B cell (primary cell): ENCODE data around the gene TMEM132D. TPM values are rescaled to one million over a fixed set of nuclear protein-coding genes. Genes with fewer than 3 reads are reported as not detected.

Experiments
- ATAC-seq: fragments of 200-7000 bp; cut with Tn5 transposase; one replicate; pipeline ENCODE4 v1.10.0; 2021; ENCODE audit warnings: low read depth, mild to moderate bottlenecking, moderate number of reproducible peaks, moderate library complexity
- CTCF ChIA-PET: fragments of 350-600 bp; sonication (Branson Sonifier 250); formaldehyde crosslinking; loops from one replicate; lab custom pipeline; 2021; ENCODE audit warnings: antibody characterized with exemption, inconsistent platforms; lab: Charles Lee
- POLR2A ChIA-PET: fragments of 350-600 bp; sonication (Branson Sonifier 250); formaldehyde crosslinking; loops from one replicate; lab custom pipeline; 2021; ENCODE audit warnings: antibody characterized with exemption; lab: Charles Lee
- DNase-seq: peaks from one replicate; pipeline ENCODE4 v3.0.0; 2013
- H2AFZ ChIP-seq: 2 replicates; pipeline ENCODE4 v1.6.1; 2012; ENCODE audit warnings: mild to moderate bottlenecking, low read depth, low read length; ENCODE audit not compliant: insufficient read depth, poor library complexity, severe bottlenecking
- H3K27ac ChIP-seq, 2 donors: 1 replicate in 1 of 2; 2 replicates in 1 of 2; pipeline ENCODE4 v1.5.1; 2012 to 2013; ENCODE audit warnings: low read length in 2 of 2, mild to moderate bottlenecking in 2 of 2, moderate library complexity in 1 of 2
- H3K27me3 ChIP-seq, 4 experiments: fragments of 200-600 bp in 1 of 4; sonication (generic) in 1 of 4; replicated peaks in 1 of 4; 1 replicate in 2 of 4; 2 replicates in 2 of 4; pipeline versions ENCODE4 v1.6.1 to v1.7.0; 2013 to 2016; ENCODE audit warnings: low read length in 3 of 4, mild to moderate bottlenecking in 2 of 4, mixed read lengths in 1 of 4, moderate library complexity in 1 of 4; ENCODE audit not compliant: insufficient read depth in 4 of 4, control insufficient read depth in 3 of 4; ENCODE audit errors: control extremely low read depth in 1 of 4
- H3K36me3 ChIP-seq, 2 experiments: replicated peaks in 1 of 2; 1 replicate in 1 of 2; 2 replicates in 1 of 2; pipeline versions ENCODE4 v1.6.1 to v1.7.1; 2013; ENCODE audit warnings: low read length in 1 of 2; ENCODE audit not compliant: insufficient read depth in 2 of 2, control insufficient read depth in 1 of 2; ENCODE audit errors: control extremely low read depth in 1 of 2, extremely low read depth in 1 of 2
- H3K4me1 ChIP-seq, 2 donors: fragments of 200-600 bp in 1 of 2; sonication (generic) in 1 of 2; 1 replicate in 1 of 2; 2 replicates in 1 of 2; pipeline versions ENCODE4 v1.5.1 to v1.6.1; 2013 to 2017; ENCODE audit warnings: low read length in 2 of 2; ENCODE audit not compliant: control insufficient read depth in 2 of 2, insufficient read depth in 2 of 2
- H3K4me2 ChIP-seq: replicated peaks from 2 replicates; pipeline ENCODE3; 2012; ENCODE audit warnings: mild to moderate bottlenecking, low read depth, low read length; ENCODE audit not compliant: poor library complexity, severe bottlenecking
- H3K4me3 ChIP-seq, 5 experiments: fragments of 200-600 bp in 1 of 5; sonication (generic) in 1 of 5; 1 replicate in 3 of 5; 2 replicates in 2 of 5; pipeline versions ENCODE4 v1.5.1 to v1.7.0; 2011 to 2016; ENCODE audit warnings: low read length in 4 of 5, mild to moderate bottlenecking in 4 of 5, low read depth in 2 of 5, control low read depth in 1 of 5, moderate library complexity in 1 of 5; ENCODE audit not compliant: insufficient read depth in 1 of 5; ENCODE audit errors: control extremely low read depth in 1 of 5, extremely low read depth in 1 of 5
- H3K79me2 ChIP-seq: fragments of 200-600 bp; sonication (generic); one replicate; pipeline ENCODE4 v1.6.0; 2016; ENCODE audit warnings: low read length; ENCODE audit not compliant: control insufficient read depth, insufficient read depth
- H3K9ac ChIP-seq: fragments of 200-600 bp; sonication (generic); 2 replicates; pipeline ENCODE4 v1.6.1; 2017; ENCODE audit warnings: mild to moderate bottlenecking, low read length, moderate library complexity
- H3K9me3 ChIP-seq, 3 donors: one replicate each; pipeline versions ENCODE4 v1.6.1 to v1.7.1; 2013; ENCODE audit warnings: low read length in 2 of 3; ENCODE audit not compliant: control insufficient read depth in 2 of 3, insufficient read depth in 1 of 3; ENCODE audit errors: control extremely low read depth in 1 of 3
- H4K20me1 ChIP-seq: 2 replicates; pipeline ENCODE4 v1.6.0; 2012; ENCODE audit warnings: mild to moderate bottlenecking, low read length; ENCODE audit not compliant: insufficient read depth, control insufficient read depth, poor library complexity, severe bottlenecking
- H3K27ac Mint-ChIP-seq: one replicate; pipeline ENCODE4 v1.8.0; 2021; ENCODE audit warnings: mixed read lengths
- H3K27me3 Mint-ChIP-seq: one replicate; pipeline ENCODE4 v1.8.0; 2021; ENCODE audit warnings: mixed read lengths
- H3K4me1 Mint-ChIP-seq: one replicate; pipeline ENCODE4 v1.8.0; 2021; ENCODE audit warnings: mixed read lengths
- H3K4me3 Mint-ChIP-seq: one replicate; pipeline ENCODE4 v1.8.0; 2021; ENCODE audit warnings: mixed read lengths
- H3K9me3 Mint-ChIP-seq: one replicate; pipeline ENCODE4 v1.8.0; 2022; ENCODE audit warnings: mixed read lengths; ENCODE audit not compliant: insufficient read depth
- CTCF ChIP-seq: fragments of 200-600 bp; IDR thresholded peaks from one replicate; pipeline ENCODE4 v1.8.0; 2022; ENCODE audit warnings: antibody characterized with exemption, mild to moderate bottlenecking
- EZH2 ChIP-seq: IDR thresholded peaks from 2 replicates; pipeline ENCODE4 v1.6.1; 2012; ENCODE audit warnings: borderline replicate concordance, low read depth, mild to moderate bottlenecking, moderate library complexity, low read length; ENCODE audit not compliant: insufficient read depth, poor library complexity, severe bottlenecking
- WGBS: methylation state at CpG from one replicate; pipeline ENCODE4 v1.1.5; 2013; ENCODE audit warnings: missing lambda C conversion rate; ENCODE audit not compliant: insufficient coverage; 5-methylcytosine and 5-hydroxymethylcytosine counted together
- intact Hi-C: fragments of 100-400 bp; cut with micrococcal nuclease; formaldehyde crosslinking; loops from one replicate; pipeline ENCODE4 v1.10.0; 2022
- polyA plus RNA-seq: library from polyadenylated mRNA; depleted of rRNA; stranded (reverse); fragments of >200 nt; gene quantifications from 2 replicates; pipeline ENCODE4 v1.2.3, GENCODE V29; 2012
- total RNA-seq, 2 donors: library from RNA; stranded (reverse); fragments of 120-200 nt in 1 of 2; gene quantifications; 1 replicate in 1 of 2; 2 replicates in 1 of 2; pipeline versions ENCODE4 v1.2.3 to v1.2.4, GENCODE V29; 2013 to 2022

TMEM132D gene
- total and polyA plus RNA-seq, 2 donors (not counting 1 experiment from before 2014, with no cell fraction given), result not detected

GRCh38 chr12:129675496-129675895, 228.3 kb downstream of the TMEM132D start:
- no peaks in the 10 kb centered on the region for H3K27me3 ChIP-seq
- CTCF ChIA-PET, result no interaction called here
- Mint-ChIP-seq H3K27me3 (no peaks in the 10 kb centered on the region), H3K9me3 (peaks cover 3% of the 10 kb centered on the region), H3K27ac (no peak overlapping the region), H3K4me3 (no peak overlapping the region), H3K4me1 (no peaks in the 10 kb centered on the region)
- no peaks in the 10 kb centered on the region for H3K36me3 ChIP-seq
- 92% methylated on average over 1 of the region's 4 CpGs for WGBS
- H3K4me3 ChIP-seq, result no peak overlapping the region
- no peak overlapping the region for H3K27ac ChIP-seq
- TF ChIP-seq EZH2, result no peak
- TF ChIP-seq CTCF, result no peak
- no peak overlapping the region for H3K9ac ChIP-seq
- DNase-seq (no peak), ATAC-seq (no peak)
- no peaks in the 10 kb centered on the region for H3K4me1 ChIP-seq
- no peaks in the 10 kb centered on the region for H4K20me1 ChIP-seq
- POLR2A ChIA-PET, result no interaction called here
- H3K9me3 ChIP-seq, result peaks cover 0 to 12% (median 0%) of the 10 kb centered on the region in 3 donors
- H3K4me2 ChIP-seq, result no peak overlapping the region
- intact Hi-C loops, result no loop called here
- H2AFZ ChIP-seq, result no peak overlapping the region
- no peaks in the 10 kb centered on the region for H3K79me2 ChIP-seq

- WGBS, result 85% methylated on average over 3 of the region's 5 CpGs
- no peaks in the 10 kb centered on the region for H3K79me2 ChIP-seq
- ATAC-seq, result no peak
- no peaks in the 10 kb centered on the region for H3K27me3 ChIP-seq
- Mint-ChIP-seq H3K9me3 (peaks cover 3% of the 10 kb centered on the region), H3K27me3 (no peaks in the 10 kb centered on the region), H3K4me1 (no peaks in the 10 kb centered on the region), H3K4me3 (no peak overlapping the region), H3K27ac (no peak overlapping the region)
- H3K36me3 ChIP-seq, result no peaks in the 10 kb centered on the region
- ChIA-PET POLR2A (no interaction called here), CTCF (no interaction called here)
- H2AFZ ChIP-seq, result no peak overlapping the region
- no peak overlapping the region for H3K4me3 ChIP-seq
- TF ChIP-seq EZH2 (no peak), CTCF (no peak)
- DNase-seq, result no peak
- H3K4me1 ChIP-seq, result no peaks in the 10 kb centered on the region
- no peak overlapping the region for H3K27ac ChIP-seq
- no peaks in the 10 kb centered on the region for H4K20me1 ChIP-seq
- H3K4me2 ChIP-seq, result no peak overlapping the region
- H3K9me3 ChIP-seq, result peaks cover 0 to 12% (median 0%) of the 10 kb centered on the region in 3 donors
- no peak overlapping the region for H3K9ac ChIP-seq
- intact Hi-C loops, result no loop called here
Measured at GRCh38 chr12:129673806-129674205, 230.0 kb downstream of the TMEM132D start.
